Measurements from ENCODE around the gene ZNF837. TPM values are rescaled to one million over a fixed set of nuclear protein-coding genes. Genes with fewer than 3 reads are reported as not detected.

ZNF837 gene
- total RNA-seq, 1 experiment from 2014 or later = 1.6 TPM

GRCh38 chr19:58366585-58367430 is 14.0 kb downstream of the ZNF837 start:
- Histone ChIP-seq H3K27me3 (ENCODE audit: control insufficient read depth, insufficient read depth, low read length) (no peaks in the 10 kb centered on the region), H3K36me3 (ENCODE audit: control insufficient read depth, insufficient read depth, low read length) (no peaks in the 10 kb centered on the region), H3K27ac (ENCODE audit: low read length) (no peak overlapping the region), H3K4me1 (ENCODE audit: control insufficient read depth, insufficient read depth, low read length) (peaks cover under 1% of the 10 kb centered on the region; the same call in 1 of the 2 replicates), H3K4me3 (ENCODE audit: low read depth in 2 of 2, low read length in 2 of 2) (no peak overlapping the region), H3K9me3 (ENCODE audit: control insufficient read depth, insufficient read depth, low read depth, low read length) (no peaks in the 10 kb centered on the region)
- no peak for ATAC-seq
- ChIA-PET POLR2A (no interaction called here), CTCF (no interaction called here)
- in situ Hi-C loops (cut with HindIII; ENCODE audit: low pct_unique_long_range_greater_than_20kb, low sequenced_read_pairs) = no loop called here
- intact Hi-C loops (cut with micrococcal nuclease; ENCODE audit: unreplicated experiment) = no loop called here
- BruUV-seq (replicated peaks) = no TSS peak
- TF ChIP-seq REST (IDR thresholded peaks at IDR 0.05; ENCODE audit: insufficient read depth in 1 of 2, low read depth in 2 of 2, low read length in 1 of 2) = no peak
- no peak for DNase-seq (ENCODE audit: low read depth, low spot score)

GRCh38 chr19:58364146-58364545 is 16.7 kb downstream of the ZNF837 start:
- no TSS peak for BruUV-seq (replicated peaks)
- H3K4me3 ChIP-seq (ENCODE audit: low read depth in 2 of 2, low read length in 2 of 2) = no peak overlapping the region
- ATAC-seq (no peak), DNase-seq (ENCODE audit: low read depth, low spot score) (no peak)
- POLR2A ChIA-PET = interaction anchor here (0.6 to 3.0 kb wide), 7 partner anchors 17 to 362 kb away, joined by 3 to 16 read pairs (median 4); no protein-coding TSS in a partner anchor
- H3K27me3 ChIP-seq (ENCODE audit: control insufficient read depth, insufficient read depth, low read length) = no peaks in the 10 kb centered on the region
- no peaks in the 10 kb centered on the region for H3K36me3 ChIP-seq (ENCODE audit: control insufficient read depth, insufficient read depth, low read length)
- H3K4me1 ChIP-seq (ENCODE audit: control insufficient read depth, insufficient read depth, low read length) = peaks cover 6% of the 10 kb centered on the region; the same call in 1 of the 2 replicates
- H3K9me3 ChIP-seq (ENCODE audit: control insufficient read depth, insufficient read depth, low read depth, low read length) = no peaks in the 10 kb centered on the region
- CTCF ChIA-PET = interaction anchor here (0.6 kb wide), 1 partner anchor 46 kb away, joined by 7 read pairs; no protein-coding TSS in a partner anchor
- in situ Hi-C loops (cut with HindIII; ENCODE audit: low pct_unique_long_range_greater_than_20kb, low sequenced_read_pairs) = no loop called here
- intact Hi-C loops (cut with micrococcal nuclease; ENCODE audit: unreplicated experiment) = no loop called here
- TF ChIP-seq POLR2AphosphoS5 (IDR thresholded peaks at IDR 0.05; ENCODE audit: low read depth, low read length) (no peak), TCF7L2 (IDR thresholded peaks at IDR 0.05; ENCODE audit: low read depth, low read length) (no peak), CTCF (IDR thresholded peaks at IDR 0.05) (no peak), REST (IDR thresholded peaks at IDR 0.05; ENCODE audit: insufficient read depth in 1 of 2, low read depth in 2 of 2, low read length in 1 of 2) (no peak), SIN3A (IDR thresholded peaks at IDR 0.05; ENCODE audit: borderline replicate concordance, insufficient read depth, low read depth, low read length) (no peak)
- no peak overlapping the region for H3K27ac ChIP-seq (ENCODE audit: low read length)
